WERI-Rb-1 (cell line): ENCODE measurements around the gene ANAPC4.

Experiments
- DNase-seq: peaks from one replicate; pipeline ENCODE4 v3.0.0-alpha.2; 2020
- H3K27ac ChIP-seq: fragments of 250-450 bp; sonication (Bioruptor Pico); 2 replicates; pipeline ENCODE4 v1.5.1; 2020; ENCODE audit warnings: mild to moderate bottlenecking, moderate library complexity
- H3K27me3 ChIP-seq: fragments of 250-450 bp; sonication (Bioruptor Pico); 2 replicates; pipeline ENCODE4 v1.5.1; 2021; ENCODE audit warnings: mild to moderate bottlenecking, low read depth, moderate library complexity; ENCODE audit not compliant: insufficient read depth, severe bottlenecking
- H3K36me3 ChIP-seq: fragments of 250-450 bp; sonication (Bioruptor Pico); 2 replicates; pipeline ENCODE4 v1.5.1; 2020; ENCODE audit warnings: mild to moderate bottlenecking, moderate library complexity
- H3K4me3 ChIP-seq: 2 replicates; pipeline ENCODE4 v1.5.1; 2011; ENCODE audit warnings: low read depth, mild to moderate bottlenecking, control low read depth, low read length
- H3K9me3 ChIP-seq: fragments of 250-450 bp; sonication (Bioruptor Pico); 2 replicates; pipeline ENCODE4 v1.5.1; 2021; ENCODE audit warnings: mild to moderate bottlenecking, moderate library complexity; ENCODE audit not compliant: severe bottlenecking
- TF ChIP-seq, protein P1 (sequence below): IDR thresholded peaks from 2 replicates; pipeline ENCODE4 v1.5.1; 2011; ENCODE audit warnings: low read depth, mild to moderate bottlenecking, control low read depth, inconsistent platforms, low read length

Gene ANAPC4

DNA sequence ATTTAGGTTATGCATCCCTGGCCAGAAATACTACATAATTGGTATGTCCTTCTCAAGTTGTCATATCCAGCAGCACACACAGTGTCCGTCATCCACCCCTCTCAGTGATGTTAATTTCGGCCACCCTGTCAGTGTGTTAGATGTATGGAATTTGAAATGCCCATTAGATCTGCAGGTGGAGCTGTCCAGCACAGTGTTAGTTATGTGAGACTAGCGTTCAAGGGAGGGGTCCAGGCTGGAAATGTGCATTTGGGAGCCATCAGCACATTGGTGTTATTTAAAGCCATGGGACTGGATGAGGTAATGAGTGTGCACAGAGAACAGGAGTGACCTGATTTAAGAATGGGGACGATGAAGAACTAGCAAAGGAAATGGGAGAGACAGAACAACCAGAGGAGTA is 22.4 kb downstream of the ANAPC4 start:
- TF ChIP-seq, protein P1, sequence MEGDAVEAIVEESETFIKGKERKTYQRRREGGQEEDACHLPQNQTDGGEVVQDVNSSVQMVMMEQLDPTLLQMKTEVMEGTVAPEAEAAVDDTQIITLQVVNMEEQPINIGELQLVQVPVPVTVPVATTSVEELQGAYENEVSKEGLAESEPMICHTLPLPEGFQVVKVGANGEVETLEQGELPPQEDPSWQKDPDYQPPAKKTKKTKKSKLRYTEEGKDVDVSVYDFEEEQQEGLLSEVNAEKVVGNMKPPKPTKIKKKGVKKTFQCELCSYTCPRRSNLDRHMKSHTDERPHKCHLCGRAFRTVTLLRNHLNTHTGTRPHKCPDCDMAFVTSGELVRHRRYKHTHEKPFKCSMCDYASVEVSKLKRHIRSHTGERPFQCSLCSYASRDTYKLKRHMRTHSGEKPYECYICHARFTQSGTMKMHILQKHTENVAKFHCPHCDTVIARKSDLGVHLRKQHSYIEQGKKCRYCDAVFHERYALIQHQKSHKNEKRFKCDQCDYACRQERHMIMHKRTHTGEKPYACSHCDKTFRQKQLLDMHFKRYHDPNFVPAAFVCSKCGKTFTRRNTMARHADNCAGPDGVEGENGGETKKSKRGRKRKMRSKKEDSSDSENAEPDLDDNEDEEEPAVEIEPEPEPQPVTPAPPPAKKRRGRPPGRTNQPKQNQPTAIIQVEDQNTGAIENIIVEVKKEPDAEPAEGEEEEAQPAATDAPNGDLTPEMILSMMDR: no peak
- Histone ChIP-seq H3K36me3 (peaks cover 46% of the 10 kb centered on the region), H3K27ac (no peak overlapping the region), H3K27me3 (no peaks in the 10 kb centered on the region), H3K4me3 (no peak overlapping the region), H3K9me3 (no peaks in the 10 kb centered on the region)
- DNase-seq: no peak

DNA sequence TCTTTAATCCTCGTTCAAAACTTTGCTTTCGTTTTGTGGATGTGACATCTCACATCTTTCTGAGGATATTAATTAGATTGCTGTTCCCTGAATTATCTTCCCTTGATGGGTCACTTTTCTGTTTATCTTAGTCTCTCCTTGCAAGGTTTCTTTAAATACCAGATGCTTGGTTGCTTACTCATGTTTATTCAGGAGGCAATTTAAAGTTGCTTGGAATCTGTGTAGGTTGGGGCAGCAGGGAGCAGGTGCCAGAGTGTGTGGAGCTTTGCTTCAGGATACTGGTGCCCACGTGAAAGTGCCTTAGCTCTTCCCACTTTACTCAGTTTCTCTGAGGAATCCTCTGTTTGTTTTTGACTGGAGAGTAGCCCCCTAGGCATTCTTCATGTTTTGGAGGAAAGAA is 24.0 kb downstream of the ANAPC4 start:
- Histone ChIP-seq H3K27ac (no peak overlapping the region), H3K4me3 (no peak overlapping the region), H3K9me3 (no peaks in the 10 kb centered on the region), H3K27me3 (no peaks in the 10 kb centered on the region), H3K36me3 (peaks cover 33% of the 10 kb centered on the region)
- TF ChIP-seq, protein P1: no peak
- no peak for DNase-seq

DNA sequence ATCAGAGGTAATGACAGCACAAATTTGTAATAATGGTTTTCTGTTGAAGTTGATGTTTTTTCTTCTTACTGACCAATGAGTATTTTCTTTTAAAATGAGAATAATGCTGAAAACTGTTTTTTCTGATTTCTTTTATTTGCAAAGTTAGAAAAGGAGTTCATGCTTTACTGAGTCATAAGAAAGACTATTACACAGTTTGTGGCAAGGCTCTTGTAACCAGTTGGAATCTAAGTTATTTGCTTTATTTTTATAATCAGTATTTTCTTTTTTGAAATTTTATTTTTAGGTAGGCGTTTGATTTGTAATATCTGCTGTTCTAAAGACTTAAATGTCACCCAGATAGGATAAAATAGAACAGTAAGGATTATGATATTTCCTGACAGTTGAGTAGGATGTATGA is 25.5 kb downstream of the ANAPC4 start:
- H3K4me3 ChIP-seq: no peak overlapping the region
- TF ChIP-seq, protein P1: no peak
- no peak overlapping the region for H3K27ac ChIP-seq
- DNase-seq: no peak
- H3K27me3 ChIP-seq: no peaks in the 10 kb centered on the region
- H3K36me3 ChIP-seq: peaks cover 26% of the 10 kb centered on the region
- no peaks in the 10 kb centered on the region for H3K9me3 ChIP-seq

DNA sequence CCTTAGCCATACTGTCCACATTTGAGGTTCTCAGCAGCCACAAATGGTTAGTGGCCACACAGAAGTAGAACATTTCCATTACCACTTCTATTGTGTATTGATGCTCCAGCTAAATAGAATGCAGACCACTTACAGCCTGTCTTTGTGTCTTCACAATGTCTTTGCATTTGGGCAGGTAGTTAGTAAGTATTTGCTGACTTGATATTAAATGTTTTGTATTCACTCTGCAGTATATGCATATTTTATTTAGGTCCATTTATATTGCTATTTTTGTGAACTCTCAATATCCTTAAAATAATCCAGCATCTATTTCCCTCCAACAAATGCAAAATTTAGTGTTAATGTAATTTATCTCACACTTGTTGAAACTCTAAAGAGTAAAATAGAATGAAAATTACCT is 26.6 kb downstream of the ANAPC4 start:
- Histone ChIP-seq H3K4me3 (no peak overlapping the region), H3K9me3 (no peaks in the 10 kb centered on the region), H3K27me3 (no peaks in the 10 kb centered on the region), H3K36me3 (peaks cover 22% of the 10 kb centered on the region), H3K27ac (no peak overlapping the region)
- DNase-seq: no peak
- TF ChIP-seq, protein P1: no peak

DNA sequence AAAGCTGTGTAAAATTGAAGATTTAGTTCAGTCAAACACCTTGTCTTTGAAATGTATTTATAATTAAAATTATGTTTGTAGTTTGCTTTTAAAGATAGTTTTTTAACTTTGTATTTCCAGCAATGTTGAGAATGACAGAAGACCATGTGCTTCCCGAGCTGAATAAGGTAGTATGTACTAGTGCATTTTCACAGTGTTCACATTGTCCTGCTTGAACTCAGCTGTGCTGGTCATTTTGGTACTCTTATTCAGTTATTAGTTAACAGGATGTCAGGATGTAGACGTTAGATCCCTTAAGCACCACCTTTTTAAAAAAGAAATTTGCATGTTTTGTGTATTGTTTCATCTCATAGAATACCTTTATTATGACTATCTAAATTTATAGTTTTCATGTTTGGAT is 28.4 kb downstream of the ANAPC4 start:
- H3K9me3 ChIP-seq: no peaks in the 10 kb centered on the region
- DNase-seq: no peak
- TF ChIP-seq, protein P1: no peak
- no peak overlapping the region for H3K4me3 ChIP-seq
- no peak overlapping the region for H3K27ac ChIP-seq
- H3K36me3 ChIP-seq: peaks cover 21% of the 10 kb centered on the region
- H3K27me3 ChIP-seq: no peaks in the 10 kb centered on the region

DNA sequence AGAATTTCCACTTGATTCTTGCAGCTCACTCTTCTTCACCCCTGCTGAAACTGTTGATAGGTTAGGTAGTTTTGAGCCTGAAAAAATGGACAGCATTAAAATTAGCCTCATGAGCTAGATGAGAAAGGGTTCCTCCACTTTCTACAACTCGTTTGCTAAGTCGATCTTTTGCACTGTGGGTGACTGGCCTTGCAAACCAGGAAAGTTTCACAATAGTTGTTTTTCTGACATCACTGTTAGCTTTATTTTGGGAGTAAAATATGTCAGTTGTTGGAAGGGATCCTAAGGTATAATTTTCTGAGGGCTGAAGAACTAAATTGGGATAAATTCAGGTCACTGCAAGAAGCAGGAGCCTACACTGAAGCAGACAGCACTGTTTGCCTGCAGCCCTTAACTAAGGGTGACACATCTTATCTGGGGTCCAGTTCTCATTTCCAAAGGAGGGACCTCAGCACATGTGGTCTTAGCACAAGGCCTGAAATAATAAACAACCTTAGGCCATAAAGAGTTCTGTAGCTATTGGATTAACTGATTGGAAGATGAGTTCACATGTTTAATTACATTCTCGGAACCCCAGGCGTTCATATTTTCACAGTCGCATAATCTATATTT is 29.1 kb downstream of the ANAPC4 start:
- Histone ChIP-seq H3K36me3 (peaks cover 28% of the 10 kb centered on the region), H3K4me3 (no peak overlapping the region), H3K27me3 (no peaks in the 10 kb centered on the region), H3K27ac (no peak overlapping the region), H3K9me3 (no peaks in the 10 kb centered on the region)
- TF ChIP-seq, protein P1: no peak
- DNase-seq: no peak
